Measurements from ENCODE around the gene AAK1. TPM values are rescaled to one million over a fixed set of nuclear protein-coding genes. Genes with fewer than 3 reads are reported as not detected.

Gene AAK1
- total RNA-seq, 2 experiments from 2014 or later, result 114 to 115 TPM

DNA sequence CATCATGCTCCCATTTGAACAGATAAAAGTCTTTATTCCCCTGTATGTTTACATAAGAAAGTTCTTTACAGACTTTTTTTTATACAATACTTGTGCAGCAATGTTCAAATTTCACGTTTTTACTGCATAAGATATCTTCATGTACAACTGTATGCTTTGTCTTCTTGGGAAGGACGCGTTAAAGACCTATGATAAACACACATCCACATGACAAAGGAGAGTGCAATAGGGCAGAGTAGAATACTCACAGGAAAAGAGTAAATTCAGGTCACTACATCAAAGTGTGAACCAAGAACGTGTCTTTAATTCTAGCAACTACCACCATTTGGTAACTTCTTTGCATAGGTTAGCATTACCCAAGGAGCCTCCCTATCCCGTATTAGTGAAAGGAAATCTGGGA lies 172.6 kb downstream of the AAK1 start:
- Mint-ChIP-seq H3K36me3 (ENCODE audit: low read depth) (peaks cover 22% of the 10 kb centered on the region), H3K4me3 (no peak overlapping the region), H3K4me1 (ENCODE audit: low read depth) (peaks cover 17% of the 10 kb centered on the region), H3K27me3 (no peaks in the 10 kb centered on the region), H3K9me3 (no peaks in the 10 kb centered on the region), H3K27ac (no peak overlapping the region)
- CTCF ChIA-PET, result no interaction called here
- intact Hi-C loops (cut with micrococcal nuclease), result no loop called here
- POLR2A ChIA-PET, result interaction anchor here (0.6 to 1.3 kb wide), 2 partner anchors 34 to 49 kb away, joined by 3 read pairs; partner anchors contain the start of gene NFU1
- TF ChIP-seq, protein P1, sequence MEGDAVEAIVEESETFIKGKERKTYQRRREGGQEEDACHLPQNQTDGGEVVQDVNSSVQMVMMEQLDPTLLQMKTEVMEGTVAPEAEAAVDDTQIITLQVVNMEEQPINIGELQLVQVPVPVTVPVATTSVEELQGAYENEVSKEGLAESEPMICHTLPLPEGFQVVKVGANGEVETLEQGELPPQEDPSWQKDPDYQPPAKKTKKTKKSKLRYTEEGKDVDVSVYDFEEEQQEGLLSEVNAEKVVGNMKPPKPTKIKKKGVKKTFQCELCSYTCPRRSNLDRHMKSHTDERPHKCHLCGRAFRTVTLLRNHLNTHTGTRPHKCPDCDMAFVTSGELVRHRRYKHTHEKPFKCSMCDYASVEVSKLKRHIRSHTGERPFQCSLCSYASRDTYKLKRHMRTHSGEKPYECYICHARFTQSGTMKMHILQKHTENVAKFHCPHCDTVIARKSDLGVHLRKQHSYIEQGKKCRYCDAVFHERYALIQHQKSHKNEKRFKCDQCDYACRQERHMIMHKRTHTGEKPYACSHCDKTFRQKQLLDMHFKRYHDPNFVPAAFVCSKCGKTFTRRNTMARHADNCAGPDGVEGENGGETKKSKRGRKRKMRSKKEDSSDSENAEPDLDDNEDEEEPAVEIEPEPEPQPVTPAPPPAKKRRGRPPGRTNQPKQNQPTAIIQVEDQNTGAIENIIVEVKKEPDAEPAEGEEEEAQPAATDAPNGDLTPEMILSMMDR (IDR thresholded peaks at IDR 0.05), result no peak
- ATAC-seq (no peak), DNase-seq (no peak)

DNA sequence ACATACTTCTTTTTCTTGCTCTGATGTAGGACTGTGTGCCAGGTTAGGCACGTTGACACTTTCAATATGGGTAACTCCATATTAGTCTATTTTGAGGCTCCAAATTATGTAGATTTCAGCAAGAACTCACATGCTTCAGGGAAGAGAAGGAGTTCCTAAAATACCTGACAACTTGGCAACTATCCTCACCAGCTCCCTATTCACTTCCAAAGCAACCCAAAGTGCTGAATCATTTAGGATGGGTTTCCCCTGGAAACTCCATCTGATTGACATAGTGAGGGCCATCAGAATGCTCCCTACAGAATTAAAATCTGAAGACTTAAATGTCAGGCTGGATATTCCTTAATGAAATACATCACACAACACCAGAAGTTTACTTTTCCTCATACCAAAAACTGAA lies 173.8 kb downstream of the AAK1 start:
- H3K36me3 Mint-ChIP-seq (ENCODE audit: low read depth), result peaks cover 19% of the 10 kb centered on the region
- H3K27me3 Mint-ChIP-seq, result no peaks in the 10 kb centered on the region
- H3K4me1 Mint-ChIP-seq (ENCODE audit: low read depth), result peaks cover 10% of the 10 kb centered on the region
- no peak overlapping the region for H3K4me3 Mint-ChIP-seq
- ChIA-PET CTCF (no interaction called here), POLR2A (interaction anchor here (0.7 to 1.3 kb wide), 2 partner anchors 20 to 33 kb away, joined by 3 read pairs; partner anchors contain the start of gene NFU1)
- DNase-seq, result no peak
- H3K9me3 Mint-ChIP-seq, result no peaks in the 10 kb centered on the region
- ATAC-seq, result no peak
- TF ChIP-seq, protein P1 (IDR thresholded peaks at IDR 0.05), result no peak
- intact Hi-C loops (cut with micrococcal nuclease), result no loop called here
- no peak overlapping the region for H3K27ac Mint-ChIP-seq

DNA sequence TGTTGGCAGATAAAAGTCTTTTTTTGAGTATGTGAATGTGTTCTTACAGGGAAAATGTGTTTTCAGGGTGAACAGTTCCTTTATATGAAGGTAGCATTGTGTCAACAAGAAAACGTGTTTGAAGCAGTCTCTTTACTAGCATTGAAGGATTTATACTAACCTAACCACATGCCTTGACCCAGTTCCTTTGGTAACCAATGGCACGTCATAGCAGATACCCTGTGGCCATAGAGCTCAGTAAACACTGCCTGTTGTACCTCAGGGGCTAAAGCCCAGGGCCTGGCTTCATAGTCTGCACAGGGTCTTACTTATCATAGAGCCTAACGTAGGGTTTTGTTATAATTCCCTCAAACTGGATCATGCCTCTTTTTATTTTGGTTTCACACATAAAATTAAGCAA lies 174.2 kb downstream of the AAK1 start:
- H3K27me3 Mint-ChIP-seq, result no peaks in the 10 kb centered on the region
- ATAC-seq, result no peak
- intact Hi-C loops (cut with micrococcal nuclease), result no loop called here
- H3K4me1 Mint-ChIP-seq (ENCODE audit: low read depth), result peaks cover 10% of the 10 kb centered on the region
- H3K4me3 Mint-ChIP-seq, result no peak overlapping the region
- ChIA-PET POLR2A (interaction anchor here (0.7 kb wide), 1 partner anchor 21 kb away, joined by 3 read pairs; no protein-coding TSS in a partner anchor), CTCF (no interaction called here)
- no peak overlapping the region for H3K27ac Mint-ChIP-seq
- peaks cover 21% of the 10 kb centered on the region for H3K36me3 Mint-ChIP-seq (ENCODE audit: low read depth)
- TF ChIP-seq, protein P1 (IDR thresholded peaks at IDR 0.05), result no peak
- H3K9me3 Mint-ChIP-seq, result no peaks in the 10 kb centered on the region
- no peak for DNase-seq

DNA sequence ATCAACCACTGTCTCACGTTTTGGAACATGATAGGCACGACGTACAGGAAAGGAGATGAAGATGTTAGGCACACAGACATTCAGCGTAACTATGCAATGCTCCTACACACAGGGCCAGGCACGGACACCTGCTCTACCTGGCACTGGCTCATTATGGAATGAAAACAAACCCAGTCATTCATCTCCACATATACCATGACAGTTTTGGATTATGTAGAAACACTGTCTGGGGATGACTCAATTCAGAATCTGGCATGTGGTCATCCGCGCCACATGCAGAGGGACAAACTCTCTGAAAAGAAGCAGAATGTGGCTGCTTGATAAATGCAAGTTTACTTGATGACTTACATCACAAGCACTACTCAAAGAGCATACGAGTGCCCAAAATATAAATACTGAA lies 176.8 kb downstream of the AAK1 start:
- DNase-seq, result peak; percentile 29
- Mint-ChIP-seq H3K4me1 (ENCODE audit: low read depth) (peaks cover 10% of the 10 kb centered on the region), H3K27me3 (no peaks in the 10 kb centered on the region), H3K27ac (no peak overlapping the region), H3K36me3 (ENCODE audit: low read depth) (peaks cover 27% of the 10 kb centered on the region), H3K9me3 (no peaks in the 10 kb centered on the region), H3K4me3 (no peak overlapping the region)
- ChIA-PET POLR2A (interaction anchor here (1.0 kb wide), 2 partner anchors 10 to 14 kb away, joined by 3 to 4 read pairs; no protein-coding TSS in a partner anchor), CTCF (interaction anchor here (1.3 to 1.4 kb wide), 2 partner anchors 30 to 98 kb away, joined by 3 to 4 read pairs; partner anchors contain the start of gene NFU1)
- TF ChIP-seq, protein P1 (IDR thresholded peaks at IDR 0.05), result no peak
- peak; percentile 58 for ATAC-seq
- intact Hi-C loops (cut with micrococcal nuclease), result no loop called here

DNA sequence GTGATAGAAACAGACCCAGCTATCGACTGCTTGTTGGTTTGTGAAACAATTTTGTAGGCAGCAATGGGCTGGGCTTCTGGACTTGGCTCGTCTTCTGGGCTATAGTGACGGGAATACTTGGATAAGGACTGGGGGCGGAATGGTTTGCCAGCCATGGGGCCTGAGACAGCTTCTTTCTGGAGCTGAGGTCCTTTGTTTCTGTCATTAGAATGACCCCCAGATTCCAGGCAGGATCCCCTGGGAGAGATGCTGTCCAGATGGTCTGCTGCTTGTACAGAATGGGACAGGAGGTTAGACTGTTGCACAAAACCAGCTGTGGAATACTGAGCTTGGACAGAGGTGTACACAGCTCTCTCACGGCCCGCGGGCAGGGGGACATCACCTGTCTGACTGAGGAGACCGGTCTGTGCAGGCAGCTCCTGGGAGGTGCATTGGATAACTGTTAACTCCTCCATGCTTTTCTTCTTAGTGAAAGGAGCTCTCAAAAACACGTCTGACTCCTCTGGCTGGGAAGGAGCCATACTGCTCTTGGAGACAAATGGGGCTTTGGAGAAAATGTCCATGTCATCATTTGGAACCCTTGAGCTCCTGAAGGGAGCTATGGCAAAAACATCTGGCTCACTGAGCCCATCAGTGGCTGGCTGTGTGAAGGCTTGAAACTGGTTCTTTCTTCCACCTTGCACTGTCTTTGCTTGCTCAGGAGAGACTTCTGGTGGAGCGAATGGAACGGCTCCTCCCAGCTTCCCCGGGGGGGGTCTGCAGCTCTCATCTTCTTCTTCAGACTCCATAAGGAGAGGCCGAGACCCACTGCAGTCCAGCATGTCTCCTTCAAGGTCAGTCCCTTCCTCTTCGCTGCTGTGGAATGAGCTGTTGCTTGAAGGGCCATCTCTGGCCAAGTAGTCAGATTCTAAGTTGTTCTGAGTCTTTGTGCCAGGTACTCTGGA lies 177.8 kb downstream of the AAK1 start:
- Mint-ChIP-seq H3K9me3 (no peaks in the 10 kb centered on the region), H3K27me3 (no peaks in the 10 kb centered on the region), H3K4me3 (no peak overlapping the region), H3K36me3 (ENCODE audit: low read depth) (peaks cover 26% of the 10 kb centered on the region), H3K4me1 (ENCODE audit: low read depth) (peaks cover 10% of the 10 kb centered on the region), H3K27ac (no peak overlapping the region)
- TF ChIP-seq, protein P1 (IDR thresholded peaks at IDR 0.05), result no peak
- intact Hi-C loops (cut with micrococcal nuclease), result no loop called here
- ChIA-PET CTCF (interaction anchor here (0.9 to 1.6 kb wide), 9 partner anchors 11 to 259 kb away, joined by 3 to 4 read pairs (median 3); partner anchors contain the start of gene NFU1), POLR2A (interaction anchor here (1.0 kb wide), 1 partner anchor 11 kb away, joined by 4 read pairs; no protein-coding TSS in a partner anchor)
- DNase-seq, result no peak
- ATAC-seq, result no peak
